Rectal smooth muscle tissue (tissue), 1 donor: ENCODE measurements around the gene ARHGAP22.

Source experiments
- H3K27ac ChIP-seq: one replicate; pipeline ENCODE4 v1.7.0; 2013; ENCODE audit warnings: low read depth, low read length, inconsistent platforms
- H3K27me3 ChIP-seq: one replicate; pipeline ENCODE4 v1.7.0; 2013; ENCODE audit warnings: low read length; ENCODE audit not compliant: control insufficient read depth, insufficient read depth
- H3K36me3 ChIP-seq: one replicate; pipeline ENCODE4 v1.7.0; 2013; ENCODE audit warnings: low read length; ENCODE audit not compliant: control insufficient read depth, insufficient read depth
- H3K4me1 ChIP-seq: one replicate; pipeline ENCODE4 v1.7.0; 2013; ENCODE audit warnings: low read length; ENCODE audit not compliant: control insufficient read depth, insufficient read depth
- H3K4me3 ChIP-seq: one replicate; pipeline ENCODE4 v1.7.0; 2013; ENCODE audit warnings: low read length
- H3K9ac ChIP-seq: one replicate; pipeline ENCODE4 v1.7.0; 2013; ENCODE audit warnings: low read length

Gene ARHGAP22

GRCh38 chr10:48495282-48496045 lies 109.4 kb downstream of the ARHGAP22 start:
- no peak overlapping the region for H3K9ac ChIP-seq
- H3K4me3 ChIP-seq = no peak overlapping the region
- H3K27ac ChIP-seq = no peak overlapping the region
- H3K36me3 ChIP-seq = no peaks in the 10 kb centered on the region
- peaks cover 6% of the 10 kb centered on the region for H3K4me1 ChIP-seq
- no peaks in the 10 kb centered on the region for H3K27me3 ChIP-seq

- Histone ChIP-seq H3K27me3 (no peaks in the 10 kb centered on the region), H3K27ac (no peak overlapping the region), H3K4me1 (peaks cover 6% of the 10 kb centered on the region), H3K4me3 (no peak overlapping the region), H3K36me3 (no peaks in the 10 kb centered on the region), H3K9ac (no peak overlapping the region)
Observed at GRCh38 chr10:48494611-48495010, 110.3 kb downstream of the ARHGAP22 start.

- H3K36me3 ChIP-seq = no peaks in the 10 kb centered on the region
- H3K27ac ChIP-seq = no peak overlapping the region
- H3K4me1 ChIP-seq = peaks cover 6% of the 10 kb centered on the region
- no peak overlapping the region for H3K4me3 ChIP-seq
- H3K27me3 ChIP-seq = no peaks in the 10 kb centered on the region
- no peak overlapping the region for H3K9ac ChIP-seq
Observed at GRCh38 chr10:48494073-48494472, 110.8 kb downstream of the ARHGAP22 start.

- Histone ChIP-seq H3K4me1 (peaks cover 6% of the 10 kb centered on the region), H3K36me3 (no peaks in the 10 kb centered on the region), H3K9ac (no peak overlapping the region), H3K27me3 (no peaks in the 10 kb centered on the region), H3K27ac (no peak overlapping the region), H3K4me3 (no peak overlapping the region)
Observed at GRCh38 chr10:48493083-48493871, 111.6 kb downstream of the ARHGAP22 start.

- no peak overlapping the region for H3K9ac ChIP-seq
- H3K27ac ChIP-seq = no peak overlapping the region
- H3K27me3 ChIP-seq = no peaks in the 10 kb centered on the region
- H3K36me3 ChIP-seq = no peaks in the 10 kb centered on the region
- H3K4me3 ChIP-seq = no peak overlapping the region
- H3K4me1 ChIP-seq = peaks cover 4% of the 10 kb centered on the region
Observed at GRCh38 chr10:48492201-48492600, 112.7 kb downstream of the ARHGAP22 start.

- H3K4me1 ChIP-seq = no peaks in the 10 kb centered on the region
- no peaks in the 10 kb centered on the region for H3K27me3 ChIP-seq
- no peak overlapping the region for H3K9ac ChIP-seq
- no peak overlapping the region for H3K4me3 ChIP-seq
- H3K27ac ChIP-seq = no peak overlapping the region
- H3K36me3 ChIP-seq = no peaks in the 10 kb centered on the region
Observed at GRCh38 chr10:48491392-48492139, 113.3 kb downstream of the ARHGAP22 start.

GRCh38 chr10:48490946-48491345 lies 113.9 kb downstream of the ARHGAP22 start:
- H3K9ac ChIP-seq = no peak overlapping the region
- H3K27ac ChIP-seq = no peak overlapping the region
- H3K27me3 ChIP-seq = no peaks in the 10 kb centered on the region
- no peaks in the 10 kb centered on the region for H3K4me1 ChIP-seq
- H3K4me3 ChIP-seq = no peak overlapping the region
- no peaks in the 10 kb centered on the region for H3K36me3 ChIP-seq

- no peak overlapping the region for H3K27ac ChIP-seq
- no peaks in the 10 kb centered on the region for H3K4me1 ChIP-seq
- H3K36me3 ChIP-seq = no peaks in the 10 kb centered on the region
- no peaks in the 10 kb centered on the region for H3K27me3 ChIP-seq
- no peak overlapping the region for H3K9ac ChIP-seq
- no peak overlapping the region for H3K4me3 ChIP-seq
Observed at GRCh38 chr10:48490571-48490940, 114.3 kb downstream of the ARHGAP22 start.

- H3K27me3 ChIP-seq = no peaks in the 10 kb centered on the region
- H3K4me1 ChIP-seq = no peaks in the 10 kb centered on the region
- H3K9ac ChIP-seq = no peak overlapping the region
- H3K36me3 ChIP-seq = no peaks in the 10 kb centered on the region
- no peak overlapping the region for H3K4me3 ChIP-seq
- no peak overlapping the region for H3K27ac ChIP-seq
Observed at GRCh38 chr10:48489099-48489498, 115.8 kb downstream of the ARHGAP22 start.

- Histone ChIP-seq H3K9ac (no peak overlapping the region), H3K27ac (no peak overlapping the region), H3K4me3 (no peak overlapping the region), H3K36me3 (no peaks in the 10 kb centered on the region), H3K4me1 (no peaks in the 10 kb centered on the region), H3K27me3 (no peaks in the 10 kb centered on the region)
Observed at GRCh38 chr10:48487244-48487643, 117.6 kb downstream of the ARHGAP22 start.

GRCh38 chr10:48485711-48486110 lies 119.2 kb downstream of the ARHGAP22 start:
- Histone ChIP-seq H3K27me3 (no peaks in the 10 kb centered on the region), H3K4me3 (no peak overlapping the region), H3K27ac (no peak overlapping the region), H3K4me1 (no peaks in the 10 kb centered on the region), H3K9ac (no peak overlapping the region), H3K36me3 (no peaks in the 10 kb centered on the region)

GRCh38 chr10:48484911-48485310 lies 120.0 kb downstream of the ARHGAP22 start:
- no peak overlapping the region for H3K4me3 ChIP-seq
- H3K9ac ChIP-seq = no peak overlapping the region
- H3K27me3 ChIP-seq = no peaks in the 10 kb centered on the region
- no peaks in the 10 kb centered on the region for H3K36me3 ChIP-seq
- H3K27ac ChIP-seq = no peak overlapping the region
- no peaks in the 10 kb centered on the region for H3K4me1 ChIP-seq
